ENCODE measurements around the gene ZNF716. TPM values are rescaled to one million over a fixed set of nuclear protein-coding genes. Genes with fewer than 3 reads are reported as not detected.
"Not testable (repeated sequence)": the region's sequence is repeated elsewhere in the genome, so short reads cannot be mapped to it uniquely, and the experiment has no call there.

Gene ZNF716
- total and polyA plus RNA-seq, 2 donors from 2014 or later = not detected

GRCh38 chr7:57487957-57488356 is 38.0 kb downstream of the ZNF716 start:
- FAIRE-seq = no peak
- H3K9me3 ChIP-seq (ENCODE audit: control insufficient read depth in 2 of 3, insufficient read depth in 1 of 3, low read length in 3 of 3) = peaks cover 14 to 66% (median 20%) of the 10 kb centered on the region in 3 donors

GRCh38 chr7:57495111-57495510 is 45.1 kb downstream of the ZNF716 start:
- H3K4me1 ChIP-seq (ENCODE audit: control insufficient read depth in 2 of 3, insufficient read depth in 2 of 3, low read depth in 1 of 3, low read length in 3 of 3); H3K27me3 ChIP-seq (ENCODE audit: control insufficient read depth, insufficient read depth, low read length); FAIRE-seq; intact Hi-C loops (cut with DNase I); H3K4me3 ChIP-seq (ENCODE audit: low read length in 3 of 3); H3K36me3 ChIP-seq (ENCODE audit: control insufficient read depth in 2 of 3, insufficient read depth in 3 of 3, low read length in 3 of 3); DNase-seq; H3K9ac ChIP-seq (ENCODE audit: low read length in 3 of 3); H3K27ac ChIP-seq (ENCODE audit: low read depth in 2 of 2, low read length in 2 of 2): not testable (repeated sequence)
- peaks cover 7 to 53% (median 8%) of the 10 kb centered on the region in 3 donors for H3K9me3 ChIP-seq (ENCODE audit: control insufficient read depth in 2 of 3, insufficient read depth in 1 of 3, low read length in 3 of 3)

More at GRCh38 chr7:57487957-57488356, 38.0 kb downstream of the ZNF716 start:
- Histone ChIP-seq H3K27me3 (ENCODE audit: control insufficient read depth, insufficient read depth, low read length) (no peaks in the 10 kb centered on the region), H3K9ac (ENCODE audit: low read length in 3 of 3) (no peak overlapping the region), H3K27ac (ENCODE audit: low read depth in 2 of 2, low read length in 2 of 2) (no peak overlapping the region), H3K4me1 (ENCODE audit: control insufficient read depth in 2 of 3, insufficient read depth in 2 of 3, low read depth in 1 of 3, low read length in 3 of 3) (no peaks in the 10 kb centered on the region), H3K36me3 (ENCODE audit: control insufficient read depth in 2 of 3, insufficient read depth in 3 of 3, low read length in 3 of 3) (no peaks in the 10 kb centered on the region), H3K4me3 (ENCODE audit: low read length in 3 of 3) (peak overlapping the region in 1 of 3 donors; percentile 4)
- intact Hi-C loops (cut with DNase I) = no loop called here
- DNase-seq = no peak
- TF ChIP-seq CTCF (IDR thresholded peaks at IDR 0.05; ENCODE audit: borderline replicate concordance, extremely low read depth, insufficient read depth) = no peak

GRCh38 chr7:57496395-57496794 is 46.4 kb downstream of the ZNF716 start:
- no peaks in the 10 kb centered on the region for H3K36me3 ChIP-seq (ENCODE audit: control insufficient read depth in 2 of 3, insufficient read depth in 3 of 3, low read length in 3 of 3)
- no peak overlapping the region for H3K9ac ChIP-seq (ENCODE audit: low read length in 3 of 3)
- no peaks in the 10 kb centered on the region for H3K27me3 ChIP-seq (ENCODE audit: control insufficient read depth, insufficient read depth, low read length)
- DNase-seq (no peak), FAIRE-seq (no peak)
- peaks cover 5 to 40% (median 6%) of the 10 kb centered on the region in 3 donors for H3K9me3 ChIP-seq (ENCODE audit: control insufficient read depth in 2 of 3, insufficient read depth in 1 of 3, low read length in 3 of 3)
- intact Hi-C loops (cut with DNase I) = no loop called here
- H3K4me1 ChIP-seq (ENCODE audit: control insufficient read depth in 2 of 3, insufficient read depth in 2 of 3, low read depth in 1 of 3, low read length in 3 of 3) = no peaks in the 10 kb centered on the region
- no peak for TF ChIP-seq CTCF (IDR thresholded peaks at IDR 0.05; ENCODE audit: borderline replicate concordance, extremely low read depth, insufficient read depth)
- no peak overlapping the region for H3K27ac ChIP-seq (ENCODE audit: low read depth in 2 of 2, low read length in 2 of 2)
- H3K4me3 ChIP-seq (ENCODE audit: low read length in 3 of 3) = no peak overlapping the region

GRCh38 chr7:57505176-57505575 is 55.2 kb downstream of the ZNF716 start:
- H3K27ac ChIP-seq (ENCODE audit: low read depth in 2 of 2, low read length in 2 of 2) = no peak overlapping the region
- no peaks in the 10 kb centered on the region for H3K36me3 ChIP-seq (ENCODE audit: control insufficient read depth in 2 of 3, insufficient read depth in 3 of 3, low read length in 3 of 3)
- no peak overlapping the region for H3K9ac ChIP-seq (ENCODE audit: low read length in 3 of 3)
- no peaks in the 10 kb centered on the region for H3K4me1 ChIP-seq (ENCODE audit: control insufficient read depth in 2 of 3, insufficient read depth in 2 of 3, low read depth in 1 of 3, low read length in 3 of 3)
- FAIRE-seq (no peak), DNase-seq (no peak)
- TF ChIP-seq CTCF (IDR thresholded peaks at IDR 0.05; ENCODE audit: borderline replicate concordance, extremely low read depth, insufficient read depth) = no peak
- no peaks in the 10 kb centered on the region for H3K9me3 ChIP-seq (ENCODE audit: control insufficient read depth in 2 of 3, insufficient read depth in 1 of 3, low read length in 3 of 3)
- H3K4me3 ChIP-seq (ENCODE audit: low read length in 3 of 3) = no peak overlapping the region
- intact Hi-C loops (cut with DNase I) = no loop called here
- no peaks in the 10 kb centered on the region for H3K27me3 ChIP-seq (ENCODE audit: control insufficient read depth, insufficient read depth, low read length)

Small RNAs within 50 kb of the gene (microRNA-seq; reads per million reads assigned to microRNA genes)
- gene MIR3147 = not detected
